HG03025 (cell line): Measurements from ENCODE around the gene CFAP20DC.
A peak's percentile ranks its signal among the peaks of the same experiment; 100 is the strongest.
"Not testable (repeated sequence)": the region's sequence is repeated elsewhere in the genome, so short reads cannot be mapped to it uniquely, and the experiment has no call there.

Experiments
- ATAC-seq: cut with Tn5 transposase; IDR thresholded peaks from one replicate; pipeline ENCODE4 v1.9.1; 2021; ENCODE audit warnings: mild to moderate bottlenecking, moderate library complexity; ENCODE audit not compliant: unreplicated experiment, low FRiP score

Gene CFAP20DC

DNA sequence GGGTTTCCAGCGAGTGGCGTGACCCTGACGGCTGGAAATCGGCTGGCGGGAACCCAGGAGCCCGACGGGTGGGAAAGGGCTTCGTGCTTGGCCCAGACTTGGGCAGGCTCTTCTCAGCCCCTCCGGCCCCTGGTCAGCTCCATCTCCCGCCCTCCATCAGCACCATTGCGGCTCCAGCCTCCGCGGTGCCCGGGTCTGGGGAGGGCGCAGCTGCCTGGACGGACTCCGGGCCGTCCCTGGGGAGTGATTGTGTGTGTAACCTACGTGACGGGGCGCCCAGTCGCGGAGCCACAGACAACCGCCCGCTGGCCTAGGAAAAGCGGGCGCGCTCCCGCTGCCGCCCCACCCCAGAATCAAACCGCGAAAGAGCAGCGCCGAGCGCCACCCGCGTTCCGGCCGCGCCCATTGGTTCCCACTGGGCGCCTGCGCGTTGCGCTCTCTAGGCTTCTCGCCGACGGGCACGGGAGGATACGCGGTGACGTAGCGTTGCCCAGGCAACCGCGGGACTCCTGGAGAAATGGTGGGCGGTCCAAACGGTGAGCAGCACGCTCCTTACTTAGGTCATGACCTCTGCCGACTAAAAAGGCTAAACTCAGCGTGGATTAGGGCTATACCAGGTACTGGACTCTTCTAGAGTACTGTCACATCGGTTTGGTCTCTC is at the start of gene CFAP20DC:
Gene CFAP20DC, minus strand, starts transcription at position 355 of the 661 bp plus-strand sequence. CDS start 394 bp downstream, outside the sequence.
- ATAC-seq, result peak; percentile 98

DNA sequence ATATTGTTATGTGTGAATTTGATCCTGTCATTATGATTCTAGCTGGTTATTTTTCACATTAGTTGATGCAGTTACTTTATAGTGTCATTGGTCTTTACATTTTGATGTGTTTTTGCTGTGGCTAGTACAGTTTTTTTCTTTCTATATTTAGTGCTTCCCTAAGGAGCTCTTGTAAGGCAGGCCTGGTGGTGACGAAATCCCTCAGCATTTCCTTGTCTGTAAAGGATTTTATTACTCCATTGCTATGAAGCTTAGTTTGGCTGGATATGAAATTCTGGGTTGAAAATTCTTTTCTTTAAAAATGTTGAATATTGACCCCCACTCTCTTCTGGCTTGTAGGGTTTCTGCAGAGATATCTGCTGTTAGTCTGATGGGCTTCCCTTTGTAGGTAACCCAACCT is 48.7 kb upstream of the CFAP20DC start:
- ATAC-seq, result not testable (repeated sequence)

DNA sequence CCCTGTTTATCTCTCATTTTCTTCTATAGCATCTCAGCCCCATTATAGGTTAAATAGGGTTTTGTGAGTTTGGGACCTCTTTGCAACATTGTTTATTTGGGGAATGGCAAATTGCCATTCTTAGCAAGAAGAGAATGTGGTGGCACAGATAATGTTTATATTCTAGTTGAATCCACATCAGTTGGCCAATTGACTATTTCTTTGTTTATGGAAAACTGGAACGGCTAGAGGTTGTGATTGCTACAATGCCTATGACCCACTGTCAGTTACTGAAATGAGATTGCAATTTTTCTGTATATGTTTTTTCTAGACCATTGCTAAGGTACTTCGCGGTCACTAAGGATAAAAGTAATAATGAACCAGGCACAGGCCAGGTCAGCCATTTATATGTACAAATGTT is 44.6 kb upstream of the CFAP20DC start:
- no peak for ATAC-seq

DNA sequence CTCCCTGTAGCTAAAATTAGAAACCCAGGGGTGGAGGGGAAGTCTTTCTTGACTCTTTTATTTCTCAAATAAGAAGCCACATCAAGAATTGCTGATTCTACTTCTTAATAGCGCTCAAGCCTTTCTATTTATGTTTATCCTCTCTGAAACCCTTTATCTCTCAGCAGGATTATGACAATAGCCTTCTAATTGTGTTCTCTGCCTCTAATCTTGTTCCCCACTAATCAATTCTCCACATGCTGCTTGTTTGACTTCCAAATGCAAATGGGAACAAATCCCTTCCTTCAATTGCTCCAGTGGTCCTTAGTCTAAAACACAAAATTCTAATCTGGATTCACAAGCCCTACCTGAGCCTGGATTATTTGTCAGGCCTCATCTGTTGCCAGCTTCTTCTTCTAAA is 43.7 kb upstream of the CFAP20DC start:
- no peak for ATAC-seq

DNA sequence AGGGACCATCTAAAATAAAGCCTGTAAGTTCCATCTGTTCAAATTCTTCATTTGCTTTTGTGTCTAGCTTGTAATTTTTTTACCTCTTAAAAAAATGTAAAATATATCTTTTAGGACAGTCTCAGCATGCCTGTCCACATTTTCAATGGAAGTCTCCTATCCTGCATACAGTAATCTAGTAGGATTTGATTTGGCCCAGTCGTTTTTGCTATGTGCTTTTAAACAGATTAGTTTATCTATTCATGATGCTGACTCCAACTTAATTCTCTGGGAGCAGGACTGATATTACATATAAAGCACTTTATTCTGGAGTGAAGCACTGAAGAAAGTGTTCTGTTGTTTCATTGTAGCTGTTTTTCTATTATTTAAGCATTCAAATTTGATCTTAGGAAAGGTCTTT is 38.9 kb upstream of the CFAP20DC start:
- ATAC-seq, result no peak

DNA sequence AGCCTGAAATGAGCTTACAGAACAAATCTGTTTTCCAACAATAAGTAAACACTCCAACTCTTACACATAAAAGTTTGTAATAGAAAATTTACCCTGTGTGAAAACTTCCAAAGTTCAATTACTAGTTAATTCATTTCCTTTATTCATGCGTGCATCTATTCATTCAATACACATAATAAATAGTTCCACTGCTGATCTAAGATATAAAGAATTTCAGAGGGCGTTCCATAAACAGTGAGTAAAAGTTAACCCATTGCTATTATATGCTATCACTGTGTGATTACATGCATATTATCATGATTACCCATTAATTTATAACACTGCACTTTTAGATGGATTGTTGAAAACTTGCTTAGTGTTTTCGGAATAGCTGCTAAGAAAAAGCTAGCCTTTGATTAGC is 36.2 kb upstream of the CFAP20DC start:
- no peak for ATAC-seq

DNA sequence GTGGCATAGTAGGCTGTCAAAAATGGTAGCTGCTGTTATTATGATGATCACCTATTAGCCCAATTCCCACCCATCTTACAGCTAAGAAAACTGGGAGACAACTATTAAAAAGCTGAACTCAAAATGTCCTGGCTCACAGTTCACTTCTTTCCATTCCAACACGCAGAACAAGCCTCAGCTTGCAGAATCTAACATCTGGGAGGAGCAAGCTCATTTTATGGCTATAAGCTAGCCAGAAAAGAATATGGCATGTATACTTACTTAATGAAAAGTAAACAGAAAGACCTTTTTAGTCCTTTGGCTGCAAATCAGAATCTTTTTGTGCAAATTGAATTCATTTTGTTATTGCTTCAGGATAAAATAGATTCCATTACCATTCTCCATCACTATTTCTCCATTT is 34.8 kb upstream of the CFAP20DC start:
- no peak for ATAC-seq

DNA sequence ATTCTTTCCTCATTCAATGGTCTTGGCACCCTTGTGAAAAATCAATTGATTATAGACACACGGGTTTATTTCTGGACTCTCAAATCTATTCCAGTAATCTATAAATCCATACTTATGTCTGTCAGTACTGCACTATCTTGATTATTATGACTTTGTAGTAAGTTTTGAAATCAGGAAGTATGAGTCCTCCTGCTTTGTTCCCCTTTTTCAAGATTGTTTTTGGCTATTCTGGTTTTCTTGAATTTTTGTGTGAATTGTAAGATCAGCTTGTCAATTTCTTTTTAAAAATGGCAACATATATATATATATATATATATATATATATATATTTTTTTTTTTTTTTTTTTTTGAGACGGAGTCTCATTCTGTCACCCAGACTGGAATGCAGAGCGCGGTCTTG is 32.3 kb upstream of the CFAP20DC start:
- ATAC-seq, result no peak

DNA sequence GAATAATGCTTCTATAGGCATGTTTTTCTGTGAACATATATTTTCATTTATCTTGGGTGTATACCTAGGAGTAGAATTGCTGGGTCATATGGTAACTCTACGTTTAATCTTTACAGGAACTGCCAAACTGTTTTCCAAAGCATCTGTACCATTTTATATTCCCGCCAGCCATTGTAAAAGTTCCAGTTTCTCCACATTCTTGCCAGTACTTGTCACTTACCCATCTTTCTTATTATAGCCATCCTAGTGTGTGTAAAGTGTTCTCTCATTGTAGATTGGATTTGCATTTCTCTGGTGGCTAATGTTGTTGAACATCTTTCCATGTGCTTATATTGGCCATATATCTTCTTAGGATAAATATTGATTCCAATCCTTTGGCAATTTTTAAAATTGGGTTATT is 31.2 kb upstream of the CFAP20DC start:
- ATAC-seq, result no peak

DNA sequence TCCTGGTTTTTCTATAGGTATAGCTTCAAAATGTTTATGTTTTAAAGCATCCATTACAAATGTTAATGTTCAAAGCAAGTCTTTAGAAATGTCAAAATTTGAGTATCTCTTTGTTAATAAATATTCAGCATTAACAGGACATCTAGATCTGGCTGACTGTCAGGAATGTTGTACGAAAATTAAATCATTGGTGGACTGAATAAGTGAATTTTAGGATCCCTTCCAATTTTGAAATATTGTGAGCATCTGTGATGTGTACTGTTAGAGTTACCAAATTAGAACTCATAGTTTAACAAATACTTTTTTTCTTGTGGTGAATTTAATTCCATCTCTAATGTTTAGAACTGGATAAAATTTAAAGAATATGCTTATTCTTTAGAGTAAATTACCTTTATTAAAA is 30.1 kb upstream of the CFAP20DC start:
- ATAC-seq, result no peak

DNA sequence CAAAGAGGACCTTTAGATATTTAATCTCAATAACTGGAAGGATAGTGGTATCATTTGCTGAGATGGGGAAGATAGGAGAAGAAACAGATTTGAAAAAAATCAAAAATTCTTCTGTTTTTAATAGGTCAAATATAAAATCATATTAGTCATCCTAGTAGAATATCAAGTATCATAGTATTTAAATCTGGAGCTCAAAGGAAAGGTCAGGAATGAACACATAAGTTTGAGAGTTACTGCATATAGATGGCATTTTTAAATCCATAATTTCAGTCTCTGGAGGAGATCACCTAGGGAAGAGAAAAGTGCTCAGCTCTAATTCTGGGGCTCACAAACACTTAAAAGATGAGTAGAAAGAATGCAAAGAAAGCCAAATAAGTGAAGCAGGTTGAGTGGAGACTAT is 24.9 kb upstream of the CFAP20DC start:
- no peak for ATAC-seq

DNA sequence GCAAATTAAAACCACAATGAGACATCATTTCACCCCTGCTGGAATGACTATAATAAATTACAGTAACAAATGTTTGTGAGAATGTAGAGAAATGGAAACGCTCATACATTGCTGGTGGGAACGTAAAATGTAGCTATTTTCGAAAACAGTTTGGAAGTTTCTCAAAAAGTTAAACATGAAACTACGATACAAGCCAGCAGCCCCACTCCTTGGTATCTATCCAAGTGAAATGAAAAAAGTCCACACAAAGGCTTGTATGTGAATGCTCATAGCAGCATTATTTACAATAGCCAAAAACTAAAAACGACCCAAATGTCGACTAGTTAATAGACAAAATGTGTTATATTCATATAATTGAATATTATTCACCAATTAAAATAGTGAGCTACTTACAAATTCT is 22.9 kb upstream of the CFAP20DC start:
- no peak for ATAC-seq

DNA sequence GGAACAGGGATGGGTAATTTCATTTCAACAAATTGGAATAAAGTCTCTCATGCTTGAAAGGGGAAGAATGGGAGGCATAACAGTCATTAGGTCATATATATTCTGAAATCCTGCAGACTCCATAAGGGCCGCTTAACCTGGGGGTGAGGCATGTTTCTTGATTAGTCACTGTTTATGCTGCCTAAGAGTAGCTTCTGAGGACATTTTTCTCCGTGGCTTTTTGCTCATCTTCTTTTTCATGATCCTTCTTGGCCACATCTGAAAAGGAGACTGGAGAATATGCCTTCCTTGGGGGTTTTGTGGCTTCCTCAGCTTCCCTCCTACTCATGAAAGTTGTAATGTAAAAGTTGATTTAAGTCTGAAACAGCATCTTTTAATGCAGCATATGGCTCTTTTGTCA is 20.0 kb upstream of the CFAP20DC start:
- ATAC-seq, result no peak

DNA sequence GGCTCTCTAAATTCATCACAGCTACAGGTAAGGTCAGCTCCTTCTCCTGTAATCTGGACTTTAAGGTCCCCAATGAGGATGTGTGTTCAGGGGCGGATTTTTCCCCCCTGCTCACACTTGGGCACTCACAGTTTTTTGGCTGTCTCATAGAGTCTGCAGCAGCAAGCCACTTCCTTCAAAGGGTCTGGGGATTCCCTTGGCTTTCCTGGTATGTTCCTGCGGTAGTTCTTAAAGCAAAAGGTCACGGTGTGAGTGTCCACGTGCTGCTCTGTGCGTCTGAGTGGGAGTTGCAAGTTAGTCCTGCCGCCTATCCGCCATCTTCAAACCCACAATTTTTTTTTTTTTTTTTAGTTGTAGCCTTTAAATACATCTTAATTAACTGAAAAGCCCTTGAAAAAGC is 15.4 kb upstream of the CFAP20DC start:
- ATAC-seq, result no peak

DNA sequence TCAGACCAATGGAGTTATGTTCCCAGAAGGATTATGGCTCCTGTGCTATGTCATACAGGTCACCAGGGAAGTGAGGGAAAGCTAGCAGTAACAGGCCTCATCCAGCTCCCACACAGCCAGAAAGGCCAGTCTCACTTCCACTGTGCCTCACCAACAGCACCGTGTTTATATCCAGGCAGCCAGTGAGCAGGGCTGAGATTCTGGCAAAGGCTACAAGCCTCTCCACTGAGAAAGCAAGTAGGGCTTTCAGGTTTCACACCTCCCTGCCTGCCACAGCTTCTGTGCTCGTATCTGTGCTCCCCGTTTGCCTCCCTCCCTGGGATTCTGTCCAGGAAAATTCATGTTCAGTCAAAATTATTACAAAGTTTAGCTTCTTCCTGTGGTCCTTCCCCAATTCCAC is 14.9 kb upstream of the CFAP20DC start:
- ATAC-seq, result no peak

DNA sequence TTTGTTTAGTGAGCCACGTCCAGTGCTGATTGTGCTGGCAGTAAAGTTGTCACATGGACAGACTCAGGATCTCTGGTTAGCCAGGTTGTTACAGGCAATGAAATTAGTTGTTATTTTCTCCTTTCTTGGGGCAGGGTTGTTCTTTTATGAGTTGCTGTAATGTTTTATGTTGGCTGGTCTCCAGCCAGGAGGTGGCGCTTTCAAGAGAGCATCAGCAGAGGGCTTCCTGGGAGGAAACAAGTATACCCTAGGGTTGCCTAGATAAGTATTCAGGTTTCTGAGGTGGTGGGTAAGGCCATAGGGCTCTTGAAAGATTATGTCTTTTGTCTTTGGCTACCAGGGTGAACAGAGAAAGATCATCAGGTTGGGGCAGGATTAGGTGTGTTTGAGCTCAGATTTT is 14.5 kb upstream of the CFAP20DC start:
- ATAC-seq, result no peak

DNA sequence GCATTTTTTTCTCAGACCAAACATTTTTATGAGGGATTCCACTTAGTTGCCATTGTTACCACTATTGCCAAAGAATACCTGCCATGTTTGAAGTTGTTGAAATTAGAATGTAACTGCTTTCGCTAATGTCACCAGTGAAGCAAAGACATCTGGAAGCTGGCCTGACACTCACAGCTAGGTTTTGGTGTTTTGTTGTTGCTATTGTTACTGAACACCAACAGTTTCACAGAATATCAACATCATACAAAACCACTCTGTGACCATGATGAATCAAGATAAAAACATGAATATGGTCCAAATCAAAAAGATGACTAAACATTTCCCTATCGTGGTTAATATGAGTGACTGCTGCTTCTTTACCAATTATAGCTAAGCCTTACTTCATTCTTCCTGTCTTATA is 6.9 kb upstream of the CFAP20DC start:
- ATAC-seq, result no peak

DNA sequence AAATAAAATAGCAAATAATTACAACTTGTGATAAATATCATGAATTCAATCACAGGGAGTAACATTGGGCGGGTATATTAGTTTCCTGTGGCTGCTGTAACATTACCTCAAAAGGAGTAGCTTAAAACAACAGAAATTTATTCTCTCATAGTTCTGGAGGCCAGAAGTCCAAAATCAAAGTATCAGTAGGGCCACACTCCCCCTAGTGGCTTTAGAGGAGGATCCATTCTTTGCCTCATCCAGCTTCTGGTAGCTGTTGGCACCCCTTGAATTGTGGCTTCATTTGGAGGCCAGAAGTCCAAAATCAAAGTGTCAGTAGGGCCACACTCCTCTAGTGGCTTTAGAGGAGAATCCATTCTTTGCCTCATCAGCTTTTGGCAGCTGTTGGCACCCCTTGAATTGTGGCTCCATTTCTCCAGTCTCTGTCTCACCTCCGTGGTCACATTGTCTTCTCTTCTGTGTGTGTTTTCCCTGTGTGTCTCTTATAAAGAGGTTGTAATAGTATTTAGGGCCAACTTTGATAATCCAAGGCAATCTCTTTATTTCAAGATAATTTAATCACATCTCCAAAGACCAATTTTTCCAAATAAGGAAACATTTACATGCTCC is 3.1 kb upstream of the CFAP20DC start:
- no peak for ATAC-seq

DNA sequence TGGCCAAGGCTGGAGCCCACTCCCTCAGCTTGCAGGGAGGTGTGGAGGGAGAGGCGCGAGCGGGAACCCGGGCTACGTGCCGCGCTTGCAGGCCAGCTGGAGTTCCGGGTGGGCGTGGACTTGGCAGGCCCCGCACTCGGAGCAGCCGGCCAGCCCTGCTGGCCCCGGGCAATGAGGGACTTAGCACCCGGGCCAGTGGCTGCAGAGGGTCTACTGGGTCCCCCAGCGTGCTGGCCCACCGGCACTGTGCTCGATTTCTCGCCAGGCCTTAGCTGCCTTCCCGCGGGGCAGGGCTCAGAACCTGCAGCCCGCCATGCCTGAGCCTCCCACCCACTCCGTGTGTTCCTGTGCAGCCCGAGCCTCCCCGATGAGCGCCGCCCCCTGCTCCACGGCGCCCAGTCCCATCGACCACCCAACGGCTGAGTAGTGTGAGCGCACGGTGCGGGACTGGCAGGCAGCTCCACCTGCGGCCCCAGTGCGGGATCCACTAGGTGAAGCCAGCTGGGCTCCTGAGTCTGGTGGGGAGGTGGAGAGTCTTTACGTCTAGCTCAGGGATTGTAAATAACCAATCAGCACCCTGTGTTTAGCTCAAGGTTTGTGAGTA is 1.1 kb upstream of the CFAP20DC start:
- ATAC-seq, result not testable (repeated sequence)

DNA sequence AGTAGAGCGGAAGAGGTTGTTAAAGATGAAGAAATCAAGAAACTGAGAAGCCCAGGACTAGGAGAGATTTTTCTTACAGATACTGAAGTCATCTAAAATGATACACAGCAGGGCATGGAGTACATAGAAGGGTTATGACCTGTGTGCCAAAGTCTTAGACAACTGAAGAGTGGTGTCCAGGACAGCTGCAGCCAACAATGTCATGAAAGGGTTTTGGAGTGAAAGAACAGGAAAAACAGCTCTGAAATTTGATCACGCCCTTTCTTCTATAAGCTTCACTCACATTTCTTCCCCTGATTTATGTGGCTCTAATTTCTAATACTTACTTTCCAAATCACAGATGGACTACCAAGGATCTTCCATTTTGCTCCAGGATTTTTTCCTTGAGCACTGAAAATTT is 3.0 kb downstream of the CFAP20DC start:
- ATAC-seq, result no peak

DNA sequence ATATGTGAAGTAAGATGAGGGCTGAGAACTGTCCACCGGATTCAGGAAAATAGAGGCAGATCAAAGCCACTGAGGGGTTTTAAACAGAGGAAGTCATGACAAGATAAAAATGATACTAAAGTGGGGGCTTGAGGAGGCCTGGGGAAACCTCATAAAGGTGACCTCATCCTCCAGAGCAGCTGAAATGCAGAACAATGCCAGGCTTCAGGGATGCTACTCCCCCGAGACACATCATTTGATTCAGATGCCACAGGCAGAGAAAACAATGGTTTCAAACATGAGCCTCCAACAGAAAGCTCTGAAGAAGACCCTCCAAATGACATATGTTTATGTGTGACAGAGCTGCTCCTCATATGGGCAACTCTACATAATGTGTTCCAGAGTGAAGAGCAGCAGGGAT is 6.4 kb downstream of the CFAP20DC start:
- no peak for ATAC-seq

DNA sequence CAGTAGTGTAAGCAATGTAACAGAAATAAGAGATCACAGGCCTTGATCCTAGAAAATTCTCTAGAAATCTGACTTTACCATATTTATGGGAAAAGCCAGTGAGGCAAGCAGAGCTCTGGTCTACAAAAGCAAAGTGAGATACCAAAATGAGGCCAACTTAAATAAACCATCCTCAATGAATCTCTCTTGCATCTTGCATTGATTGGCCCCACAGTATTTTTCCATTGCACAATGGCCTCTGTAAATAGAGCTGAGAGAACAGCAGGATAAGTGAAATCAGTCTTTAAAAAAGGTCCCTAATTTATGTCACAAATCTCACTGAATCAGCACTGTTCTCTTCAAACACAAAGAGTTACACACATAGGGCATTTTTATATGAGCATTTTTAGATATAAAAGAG is 8.9 kb downstream of the CFAP20DC start:
- ATAC-seq, result no peak
